GM12872 (cell line): Measurements from ENCODE around the gene TRIM10.

Experiments used
- CTCF ChIP-seq: IDR thresholded peaks from 3 replicates; pipeline ENCODE4 v1.5.1; 2011; ENCODE audit warnings: low read depth, mild to moderate bottlenecking, low read length, moderate library complexity; ENCODE audit not compliant: insufficient read depth

The TRIM10 gene

GRCh38 chr6:30171677-30172471 is 10.9 kb upstream of the TRIM10 start:
- no peak for TF ChIP-seq CTCF

GRCh38 chr6:30169658-30170614 is 8.9 kb upstream of the TRIM10 start:
- peak; percentile 84 for TF ChIP-seq CTCF

- no peak for TF ChIP-seq CTCF
These were observed 7.7 kb upstream of the TRIM10 start for GRCh38 chr6:30168741-30169140.

GRCh38 chr6:30167101-30167500 is 6.1 kb upstream of the TRIM10 start:
- TF ChIP-seq CTCF: no peak

GRCh38 chr6:30164714-30165113 is 3.7 kb upstream of the TRIM10 start:
- TF ChIP-seq CTCF: no peak

- no peak for TF ChIP-seq CTCF
These were observed 3.1 kb upstream of the TRIM10 start for GRCh38 chr6:30163918-30164654.
